ENCODE data around the gene AHCY.

DNA sequence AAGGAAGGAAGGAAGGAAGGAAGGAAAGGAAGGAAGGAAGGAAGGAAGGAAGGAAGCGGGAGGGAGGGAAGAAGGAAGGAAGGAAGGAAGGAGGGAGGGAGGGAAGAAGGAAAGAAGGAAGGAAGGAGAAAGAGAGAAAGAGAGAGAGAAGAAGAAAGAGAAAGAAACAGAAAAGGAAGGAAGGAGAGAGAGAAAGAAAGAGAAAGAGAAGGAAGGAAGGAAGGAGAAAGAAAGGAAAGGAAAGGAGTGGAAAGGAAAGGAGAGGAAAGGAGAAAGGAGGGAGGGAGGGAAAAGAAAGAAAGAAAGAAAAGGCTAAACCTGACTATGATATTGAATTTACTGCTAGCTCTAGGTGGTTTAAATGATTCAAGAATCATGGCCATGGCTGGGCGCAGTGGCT lies 67.3 kb downstream of the AHCY start:
- TF ChIP-seq CTCF (IDR thresholded peaks at IDR 0.05; ENCODE audit: poor library complexity, severe bottlenecking): no peak
- TF ChIP-seq EP300 (conservative IDR thresholded peaks at IDR 0.05; ENCODE audit: poor library complexity, severe bottlenecking): no peak
- TF ChIP-seq POLR2AphosphoS5 (IDR thresholded peaks at IDR 0.05): no peak
- TF ChIP-seq RAD21 (conservative IDR thresholded peaks at IDR 0.05): no peak
- TF ChIP-seq, protein P1, sequence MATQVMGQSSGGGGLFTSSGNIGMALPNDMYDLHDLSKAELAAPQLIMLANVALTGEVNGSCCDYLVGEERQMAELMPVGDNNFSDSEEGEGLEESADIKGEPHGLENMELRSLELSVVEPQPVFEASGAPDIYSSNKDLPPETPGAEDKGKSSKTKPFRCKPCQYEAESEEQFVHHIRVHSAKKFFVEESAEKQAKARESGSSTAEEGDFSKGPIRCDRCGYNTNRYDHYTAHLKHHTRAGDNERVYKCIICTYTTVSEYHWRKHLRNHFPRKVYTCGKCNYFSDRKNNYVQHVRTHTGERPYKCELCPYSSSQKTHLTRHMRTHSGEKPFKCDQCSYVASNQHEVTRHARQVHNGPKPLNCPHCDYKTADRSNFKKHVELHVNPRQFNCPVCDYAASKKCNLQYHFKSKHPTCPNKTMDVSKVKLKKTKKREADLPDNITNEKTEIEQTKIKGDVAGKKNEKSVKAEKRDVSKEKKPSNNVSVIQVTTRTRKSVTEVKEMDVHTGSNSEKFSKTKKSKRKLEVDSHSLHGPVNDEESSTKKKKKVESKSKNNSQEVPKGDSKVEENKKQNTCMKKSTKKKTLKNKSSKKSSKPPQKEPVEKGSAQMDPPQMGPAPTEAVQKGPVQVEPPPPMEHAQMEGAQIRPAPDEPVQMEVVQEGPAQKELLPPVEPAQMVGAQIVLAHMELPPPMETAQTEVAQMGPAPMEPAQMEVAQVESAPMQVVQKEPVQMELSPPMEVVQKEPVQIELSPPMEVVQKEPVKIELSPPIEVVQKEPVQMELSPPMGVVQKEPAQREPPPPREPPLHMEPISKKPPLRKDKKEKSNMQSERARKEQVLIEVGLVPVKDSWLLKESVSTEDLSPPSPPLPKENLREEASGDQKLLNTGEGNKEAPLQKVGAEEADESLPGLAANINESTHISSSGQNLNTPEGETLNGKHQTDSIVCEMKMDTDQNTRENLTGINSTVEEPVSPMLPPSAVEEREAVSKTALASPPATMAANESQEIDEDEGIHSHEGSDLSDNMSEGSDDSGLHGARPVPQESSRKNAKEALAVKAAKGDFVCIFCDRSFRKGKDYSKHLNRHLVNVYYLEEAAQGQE (IDR thresholded peaks at IDR 0.05; ENCODE audit: borderline replicate concordance): no peak
- no peak for TF ChIP-seq TAF1 (IDR thresholded peaks at IDR 0.05; ENCODE audit: low read depth)
- no peak for TF ChIP-seq EZH2 (IDR thresholded peaks at IDR 0.05; ENCODE audit: borderline replicate concordance, insufficient read depth, low read length, poor library complexity, severe bottlenecking)
